Panc1 (cell line): ENCODE measurements around the gene FKBP10. TPM values are rescaled to one million over a fixed set of nuclear protein-coding genes. Genes with fewer than 3 reads are reported as not detected.

ENCODE experiments used
- ATAC-seq: fragments of 200-7000 bp; cut with Tn5 transposase; 2 replicates; pipeline ENCODE4 v1.9.1; 2020; ENCODE audit warnings: mild to moderate bottlenecking, moderate library complexity
- BruUV-seq: library from RNA; stranded (reverse); fragments of 400-500 nt; replicated peaks from 2 replicates; lab custom pipeline; 2021; lab: Mats Ljungman, UMichigan
- CTCF ChIA-PET: fragments of 300-600 bp; sonication (Branson Sonifier 250); formaldehyde crosslinking; loops from one replicate; lab custom pipeline; 2022; ENCODE audit warnings: antibody characterized with exemption; lab: Charles Lee
- POLR2A ChIA-PET: fragments of 300-600 bp; sonication (Branson Sonifier 250); formaldehyde crosslinking; loops from one replicate; lab custom pipeline; 2022; ENCODE audit warnings: antibody characterized with exemption; lab: Charles Lee
- DNase-seq: peaks from one replicate; pipeline ENCODE4 v3.0.0-alpha.2; 2010; ENCODE audit warnings: low read depth, low spot score
- H3K27ac ChIP-seq: 2 replicates; pipeline ENCODE4 v1.5.1; 2011; ENCODE audit warnings: mild to moderate bottlenecking, low read length, inconsistent platforms
- H3K27me3 ChIP-seq: fragments of 200-500 bp; sonication (Bioruptor generic); 2 replicates; pipeline ENCODE4 v1.6.0; 2014; ENCODE audit warnings: low read length, inconsistent platforms; ENCODE audit not compliant: control insufficient read depth, insufficient read depth
- H3K36me3 ChIP-seq: fragments of 200-500 bp; sonication (Bioruptor generic); 2 replicates; pipeline ENCODE4 v1.5.1; 2014; ENCODE audit warnings: inconsistent platforms, mild to moderate bottlenecking, low read length, moderate library complexity; ENCODE audit not compliant: control insufficient read depth, insufficient read depth
- H3K4me1 ChIP-seq: 2 replicates; pipeline ENCODE4 v1.5.1; 2011; ENCODE audit warnings: inconsistent platforms, mild to moderate bottlenecking, low read length, moderate library complexity; ENCODE audit not compliant: control insufficient read depth, insufficient read depth
- H3K4me3 ChIP-seq, 2 experiments: 2 replicates each; pipeline ENCODE4 v1.5.1; 2011 to 2012; ENCODE audit warnings: low read depth in 2 of 2, low read length in 2 of 2, mild to moderate bottlenecking in 2 of 2, inconsistent platforms in 1 of 2, moderate library complexity in 1 of 2
- H3K9me3 ChIP-seq: fragments of 200-500 bp; sonication (Bioruptor generic); 2 replicates; pipeline ENCODE4 v1.5.1; 2014; ENCODE audit warnings: low read depth, mild to moderate bottlenecking, inconsistent platforms, low read length, moderate library complexity; ENCODE audit not compliant: control insufficient read depth, insufficient read depth
- POLR2AphosphoS5 ChIP-seq: IDR thresholded peaks from 2 replicates; pipeline ENCODE4 v1.6.1; 2012; ENCODE audit warnings: mild to moderate bottlenecking, low read depth, low read length, moderate library complexity
- SIN3A ChIP-seq: IDR thresholded peaks from 2 replicates; pipeline ENCODE4 v1.6.1; 2012; ENCODE audit warnings: low read depth, mild to moderate bottlenecking, low read length, moderate library complexity, borderline replicate concordance; ENCODE audit not compliant: insufficient read depth
- TCF7L2 ChIP-seq: IDR thresholded peaks from 2 replicates; pipeline ENCODE4 v1.6.1; 2011; ENCODE audit warnings: mild to moderate bottlenecking, low read depth, low read length, inconsistent platforms
- in situ Hi-C: cut with HindIII; loops from 2 replicates; pipeline ENCODE4 v1.10.0; 2016; ENCODE audit warnings: low sequenced_read_pairs, low pct_unique_long_range_greater_than_20kb
- intact Hi-C: fragments of 100-400 bp; cut with micrococcal nuclease; formaldehyde crosslinking; loops from one replicate; pipeline ENCODE4 v1.10.0; 2022; ENCODE audit not compliant: unreplicated experiment
- total RNA-seq: library from RNA; stranded (reverse); gene quantifications from one replicate; pipeline ENCODE4 v1.2.1, GENCODE V29; 2021; ENCODE audit not compliant: unreplicated experiment
- TF ChIP-seq, protein P1 (sequence below): fragments of 450-650 bp; IDR thresholded peaks from 2 replicates; pipeline ENCODE4 v1.5.1; 2017; ENCODE audit warnings: mild to moderate bottlenecking
- TF ChIP-seq, protein P2 (sequence below), 2 experiments: IDR thresholded peaks; 2 replicates each; pipeline ENCODE4 v1.6.1; 2011 to 2012; ENCODE audit warnings: low read depth in 2 of 2, control low read depth in 1 of 2, low read length in 1 of 2, mild to moderate bottlenecking in 1 of 2, moderate library complexity in 1 of 2; ENCODE audit not compliant: insufficient read depth in 1 of 2

Gene FKBP10
- total RNA-seq, 1 experiment from 2014 or later: 190 TPM

- DNase-seq: no peak
- no peak for TF ChIP-seq TCF7L2
- TF ChIP-seq, protein P1, sequence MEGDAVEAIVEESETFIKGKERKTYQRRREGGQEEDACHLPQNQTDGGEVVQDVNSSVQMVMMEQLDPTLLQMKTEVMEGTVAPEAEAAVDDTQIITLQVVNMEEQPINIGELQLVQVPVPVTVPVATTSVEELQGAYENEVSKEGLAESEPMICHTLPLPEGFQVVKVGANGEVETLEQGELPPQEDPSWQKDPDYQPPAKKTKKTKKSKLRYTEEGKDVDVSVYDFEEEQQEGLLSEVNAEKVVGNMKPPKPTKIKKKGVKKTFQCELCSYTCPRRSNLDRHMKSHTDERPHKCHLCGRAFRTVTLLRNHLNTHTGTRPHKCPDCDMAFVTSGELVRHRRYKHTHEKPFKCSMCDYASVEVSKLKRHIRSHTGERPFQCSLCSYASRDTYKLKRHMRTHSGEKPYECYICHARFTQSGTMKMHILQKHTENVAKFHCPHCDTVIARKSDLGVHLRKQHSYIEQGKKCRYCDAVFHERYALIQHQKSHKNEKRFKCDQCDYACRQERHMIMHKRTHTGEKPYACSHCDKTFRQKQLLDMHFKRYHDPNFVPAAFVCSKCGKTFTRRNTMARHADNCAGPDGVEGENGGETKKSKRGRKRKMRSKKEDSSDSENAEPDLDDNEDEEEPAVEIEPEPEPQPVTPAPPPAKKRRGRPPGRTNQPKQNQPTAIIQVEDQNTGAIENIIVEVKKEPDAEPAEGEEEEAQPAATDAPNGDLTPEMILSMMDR: no peak
- TF ChIP-seq, protein P2, sequence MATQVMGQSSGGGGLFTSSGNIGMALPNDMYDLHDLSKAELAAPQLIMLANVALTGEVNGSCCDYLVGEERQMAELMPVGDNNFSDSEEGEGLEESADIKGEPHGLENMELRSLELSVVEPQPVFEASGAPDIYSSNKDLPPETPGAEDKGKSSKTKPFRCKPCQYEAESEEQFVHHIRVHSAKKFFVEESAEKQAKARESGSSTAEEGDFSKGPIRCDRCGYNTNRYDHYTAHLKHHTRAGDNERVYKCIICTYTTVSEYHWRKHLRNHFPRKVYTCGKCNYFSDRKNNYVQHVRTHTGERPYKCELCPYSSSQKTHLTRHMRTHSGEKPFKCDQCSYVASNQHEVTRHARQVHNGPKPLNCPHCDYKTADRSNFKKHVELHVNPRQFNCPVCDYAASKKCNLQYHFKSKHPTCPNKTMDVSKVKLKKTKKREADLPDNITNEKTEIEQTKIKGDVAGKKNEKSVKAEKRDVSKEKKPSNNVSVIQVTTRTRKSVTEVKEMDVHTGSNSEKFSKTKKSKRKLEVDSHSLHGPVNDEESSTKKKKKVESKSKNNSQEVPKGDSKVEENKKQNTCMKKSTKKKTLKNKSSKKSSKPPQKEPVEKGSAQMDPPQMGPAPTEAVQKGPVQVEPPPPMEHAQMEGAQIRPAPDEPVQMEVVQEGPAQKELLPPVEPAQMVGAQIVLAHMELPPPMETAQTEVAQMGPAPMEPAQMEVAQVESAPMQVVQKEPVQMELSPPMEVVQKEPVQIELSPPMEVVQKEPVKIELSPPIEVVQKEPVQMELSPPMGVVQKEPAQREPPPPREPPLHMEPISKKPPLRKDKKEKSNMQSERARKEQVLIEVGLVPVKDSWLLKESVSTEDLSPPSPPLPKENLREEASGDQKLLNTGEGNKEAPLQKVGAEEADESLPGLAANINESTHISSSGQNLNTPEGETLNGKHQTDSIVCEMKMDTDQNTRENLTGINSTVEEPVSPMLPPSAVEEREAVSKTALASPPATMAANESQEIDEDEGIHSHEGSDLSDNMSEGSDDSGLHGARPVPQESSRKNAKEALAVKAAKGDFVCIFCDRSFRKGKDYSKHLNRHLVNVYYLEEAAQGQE (IDR thresholded peaks at IDR 0.05; ENCODE audit: insufficient read depth in 1 of 2, low read depth in 2 of 2, low read length in 1 of 2): no peak
- TF ChIP-seq POLR2AphosphoS5: no peak
- TF ChIP-seq SIN3A: no peak
- ChIA-PET CTCF (interaction anchor here (0.5 to 1.6 kb wide), 3 partner anchors 13 to 51 kb away, joined by 3 to 7 read pairs (median 7); partner anchors contain the start of gene JUP), POLR2A (interaction anchor here (0.9 kb wide), 1 partner anchor 10 kb away, joined by 3 read pairs; no protein-coding TSS in a partner anchor)
- Histone ChIP-seq H3K27me3 (no peaks in the 10 kb centered on the region), H3K4me1 (peaks cover 55% of the 10 kb centered on the region), H3K27ac (peak overlapping the region; percentile 55), H3K9me3 (no peaks in the 10 kb centered on the region), H3K4me3 (no peak overlapping the region), H3K36me3 (peaks cover 4% of the 10 kb centered on the region; the same call in 1 of the 2 replicates)
- ATAC-seq: peak; percentile 44
- intact Hi-C loops (no loop called here), in situ Hi-C loops (no loop called here)
- BruUV-seq: no TSS peak
Measured at GRCh38 chr17:41773190-41773588, 39.6 kb upstream of the FKBP10 start.

DNA sequence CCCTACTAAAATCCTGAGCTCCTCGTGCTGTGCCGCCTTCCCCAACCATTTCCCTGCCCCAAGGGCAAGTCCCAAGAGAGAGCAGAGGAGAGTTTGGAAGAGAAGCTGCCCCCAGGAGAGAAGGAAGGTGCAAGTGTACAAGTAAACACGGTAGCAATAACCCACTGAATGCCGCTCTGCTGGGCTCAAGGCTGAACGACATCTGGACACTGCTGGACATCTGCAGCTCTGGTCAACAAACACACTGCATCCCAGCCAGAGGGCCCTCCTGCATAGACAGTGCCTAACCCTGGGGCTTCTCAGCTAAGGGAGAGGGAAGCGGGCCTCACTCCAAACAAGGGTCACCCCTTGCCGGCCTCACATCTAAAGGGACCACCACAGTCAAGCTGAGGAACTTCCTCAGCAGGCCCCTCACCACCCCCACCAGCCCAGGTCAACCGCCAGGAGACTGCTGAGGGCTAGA is 39.0 kb upstream of the FKBP10 start:
- H3K4me3 ChIP-seq: no peak overlapping the region
- H3K4me1 ChIP-seq: peaks cover 58% of the 10 kb centered on the region
- peaks cover 4% of the 10 kb centered on the region; the same call in 1 of the 2 replicates for H3K36me3 ChIP-seq
- intact Hi-C loops (no loop called here), in situ Hi-C loops (no loop called here)
- no peaks in the 10 kb centered on the region for H3K27me3 ChIP-seq
- BruUV-seq: no TSS peak
- H3K9me3 ChIP-seq: no peaks in the 10 kb centered on the region
- CTCF ChIA-PET: interaction anchor here (0.5 to 1.6 kb wide), 4 partner anchors 11 to 50 kb away, joined by 3 to 7 read pairs (median 5); partner anchors contain the start of gene JUP
- ATAC-seq (no peak), DNase-seq (no peak)
- H3K27ac ChIP-seq: peak overlapping the region; percentile 60
- POLR2A ChIA-PET: interaction anchor here (0.6 to 0.9 kb wide), 2 partner anchors 11 to 471 kb away, joined by 3 read pairs; no protein-coding TSS in a partner anchor
- TF ChIP-seq SIN3A (no peak), POLR2AphosphoS5 (no peak), TCF7L2 (no peak)
- TF ChIP-seq, protein P1: no peak
- TF ChIP-seq, protein P2 (IDR thresholded peaks at IDR 0.05; ENCODE audit: insufficient read depth in 1 of 2, low read depth in 2 of 2, low read length in 1 of 2): no peak
